ENCODE data around the gene TRPM3.

GRCh38 chr9:70603020-70603411 is 518.4 kb downstream of the TRPM3 start:
- TF ChIP-seq CTCF (IDR thresholded peaks at IDR 0.05) (no peak), POLR2A (IDR thresholded peaks at IDR 0.05) (no peak)
